Measurements from ENCODE around the gene SPI1. TPM values are rescaled to one million over a fixed set of nuclear protein-coding genes. Genes with fewer than 3 reads are reported as not detected.

Gene SPI1
- total and polyA plus RNA-seq, 2 donors (not counting 3 experiments of a cell fraction or from before 2014, with no cell fraction given): not detected

DNA sequence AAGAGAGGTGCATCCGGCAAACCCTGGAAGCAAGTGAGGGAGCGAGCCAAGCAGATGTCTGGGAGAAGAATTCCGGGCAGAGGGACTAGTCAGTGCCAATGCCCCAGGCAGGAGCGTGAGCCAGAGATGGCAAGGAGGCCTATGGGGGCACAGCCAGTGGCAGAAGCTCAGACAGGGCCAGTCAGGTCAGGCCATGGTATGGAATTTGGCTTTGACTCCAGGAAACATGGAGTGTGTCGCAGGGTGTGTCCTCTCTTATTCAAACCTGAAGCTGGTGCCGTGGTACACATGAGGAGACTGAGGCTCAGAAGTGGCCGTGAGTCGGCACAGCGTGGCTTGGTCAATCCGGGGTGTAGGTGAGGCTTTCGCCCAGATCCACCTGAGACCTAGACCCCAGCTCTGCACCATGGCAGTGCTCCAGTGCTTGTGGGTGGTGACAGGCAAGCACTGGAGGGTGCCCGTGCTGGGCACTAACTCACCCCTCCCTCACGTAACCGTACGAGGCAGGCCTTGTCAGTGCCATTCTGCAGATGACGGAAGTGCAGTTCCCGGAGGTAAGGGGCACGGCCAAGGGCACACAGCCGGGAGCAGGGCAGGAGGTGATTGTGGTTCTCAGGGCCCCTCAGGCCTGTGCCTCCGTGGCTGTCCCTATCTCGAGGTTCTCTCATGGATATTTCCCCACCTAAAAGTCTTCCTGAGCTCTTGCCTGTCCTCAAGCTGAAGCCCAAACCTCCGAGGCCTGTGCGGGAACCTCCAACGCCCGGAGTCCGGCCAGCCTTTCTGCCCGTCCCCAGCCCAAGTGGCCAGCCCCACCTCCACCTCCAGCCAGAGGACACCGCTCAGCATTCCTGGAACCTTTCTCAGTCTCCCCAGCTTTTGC, 10.6 kb upstream of the SPI1 start:
- intact Hi-C loops (cut with micrococcal nuclease): no loop called here
- Histone ChIP-seq H4K20me1 (replicated peaks; ENCODE audit: control insufficient read depth, extremely low read depth, insufficient read depth, low read length) (no peaks in the 10 kb centered on the region), H3K36me3 (ENCODE audit: control insufficient read depth in 2 of 2, extremely low read depth in 1 of 2, insufficient read depth in 2 of 2, low read length in 2 of 2) (no peaks in the 10 kb centered on the region), H3K9me3 (replicated peaks; ENCODE audit: control insufficient read depth, insufficient read depth, low read length) (no peaks in the 10 kb centered on the region), H3K4me3 (replicated peaks in 1 of 3; ENCODE audit: insufficient read depth in 1 of 3, low read depth in 1 of 3, low read length in 3 of 3) (no peak overlapping the region), H3K79me2 (ENCODE audit: control insufficient read depth, insufficient read depth, low read length) (no peaks in the 10 kb centered on the region), H3K27ac (ENCODE audit: insufficient read depth, low read depth, low read length) (no peak overlapping the region), H3K27me3 (ENCODE audit: control insufficient read depth in 2 of 2, insufficient read depth in 2 of 2, low read length in 2 of 2) (no peaks in the 10 kb centered on the region), H3K4me1 (ENCODE audit: control insufficient read depth, extremely low read depth, insufficient read depth, low read length) (peaks cover 4% of the 10 kb centered on the region), H3K9me1 (replicated peaks; ENCODE audit: control insufficient read depth, extremely low read depth, insufficient read depth, low read length) (no peaks in the 10 kb centered on the region), H3K4me2 (ENCODE audit: insufficient read depth, low read length) (no peak overlapping the region), H2AFZ (ENCODE audit: low read depth, low read length) (no peak overlapping the region), H3K9ac (replicated peaks; ENCODE audit: extremely low read depth, insufficient read depth, low read length) (no peak overlapping the region)
- ChIA-PET POLR2A (no interaction called here), CTCF (interaction anchor here (1.0 to 3.8 kb wide), 2 partner anchors 15 to 19 kb away, joined by 3 to 25 read pairs; no protein-coding TSS in a partner anchor)
- TF ChIP-seq EZH2 (IDR thresholded peaks at IDR 0.05; ENCODE audit: borderline replicate concordance, low read depth, low read length, severe bottlenecking): no peak
- no peak for TF ChIP-seq FOS (IDR thresholded peaks at IDR 0.05; ENCODE audit: borderline replicate concordance, insufficient read depth, low read length)
- TF ChIP-seq, protein P1, sequence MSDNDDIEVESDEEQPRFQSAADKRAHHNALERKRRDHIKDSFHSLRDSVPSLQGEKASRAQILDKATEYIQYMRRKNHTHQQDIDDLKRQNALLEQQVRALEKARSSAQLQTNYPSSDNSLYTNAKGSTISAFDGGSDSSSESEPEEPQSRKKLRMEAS (IDR thresholded peaks at IDR 0.05; ENCODE audit: insufficient read depth, insufficient read length): no peak
- TF ChIP-seq, protein P2, sequence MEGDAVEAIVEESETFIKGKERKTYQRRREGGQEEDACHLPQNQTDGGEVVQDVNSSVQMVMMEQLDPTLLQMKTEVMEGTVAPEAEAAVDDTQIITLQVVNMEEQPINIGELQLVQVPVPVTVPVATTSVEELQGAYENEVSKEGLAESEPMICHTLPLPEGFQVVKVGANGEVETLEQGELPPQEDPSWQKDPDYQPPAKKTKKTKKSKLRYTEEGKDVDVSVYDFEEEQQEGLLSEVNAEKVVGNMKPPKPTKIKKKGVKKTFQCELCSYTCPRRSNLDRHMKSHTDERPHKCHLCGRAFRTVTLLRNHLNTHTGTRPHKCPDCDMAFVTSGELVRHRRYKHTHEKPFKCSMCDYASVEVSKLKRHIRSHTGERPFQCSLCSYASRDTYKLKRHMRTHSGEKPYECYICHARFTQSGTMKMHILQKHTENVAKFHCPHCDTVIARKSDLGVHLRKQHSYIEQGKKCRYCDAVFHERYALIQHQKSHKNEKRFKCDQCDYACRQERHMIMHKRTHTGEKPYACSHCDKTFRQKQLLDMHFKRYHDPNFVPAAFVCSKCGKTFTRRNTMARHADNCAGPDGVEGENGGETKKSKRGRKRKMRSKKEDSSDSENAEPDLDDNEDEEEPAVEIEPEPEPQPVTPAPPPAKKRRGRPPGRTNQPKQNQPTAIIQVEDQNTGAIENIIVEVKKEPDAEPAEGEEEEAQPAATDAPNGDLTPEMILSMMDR (IDR thresholded peaks at IDR 0.05; ENCODE audit: extremely low read depth in 1 of 2, insufficient read depth in 1 of 2, low read depth in 1 of 2, low read length in 2 of 2): no peak
- no peak for TF ChIP-seq POLR2AphosphoS5 (IDR thresholded peaks at IDR 0.05; ENCODE audit: insufficient read depth, low read depth, low read length)
- no peak for TF ChIP-seq POLR2A (IDR thresholded peaks at IDR 0.05; ENCODE audit: low read depth, low read length)
- no peak for TF ChIP-seq MYC (IDR thresholded peaks at IDR 0.05; ENCODE audit: low read depth, low read length)
- TF ChIP-seq GATA2 (IDR thresholded peaks at IDR 0.05; ENCODE audit: insufficient read depth, insufficient read length, low read depth, low read length): no peak
- no TSS peak for BruUV-seq (replicated peaks)
- dilution Hi-C loops (cut with MboI; ENCODE audit: extremely low pct_ligation_motif_present, low sequenced_read_pairs): no loop called here
- no peak for FAIRE-seq
- no peak for DNase-seq (ENCODE audit: low read depth, low spot score)
